Kidney glomerular epithelial cell (primary cell): ENCODE measurements around the gene ZSWIM3.
"Not testable (repeated sequence)": the region's sequence is repeated elsewhere in the genome, so short reads cannot be mapped to it uniquely, and the experiment has no call there.

ENCODE experiments used
- DNase-seq: peaks from one replicate; lab custom pipeline; 2025; lab: John Stamatoyannopoulos, UW

Gene ZSWIM3

DNA sequence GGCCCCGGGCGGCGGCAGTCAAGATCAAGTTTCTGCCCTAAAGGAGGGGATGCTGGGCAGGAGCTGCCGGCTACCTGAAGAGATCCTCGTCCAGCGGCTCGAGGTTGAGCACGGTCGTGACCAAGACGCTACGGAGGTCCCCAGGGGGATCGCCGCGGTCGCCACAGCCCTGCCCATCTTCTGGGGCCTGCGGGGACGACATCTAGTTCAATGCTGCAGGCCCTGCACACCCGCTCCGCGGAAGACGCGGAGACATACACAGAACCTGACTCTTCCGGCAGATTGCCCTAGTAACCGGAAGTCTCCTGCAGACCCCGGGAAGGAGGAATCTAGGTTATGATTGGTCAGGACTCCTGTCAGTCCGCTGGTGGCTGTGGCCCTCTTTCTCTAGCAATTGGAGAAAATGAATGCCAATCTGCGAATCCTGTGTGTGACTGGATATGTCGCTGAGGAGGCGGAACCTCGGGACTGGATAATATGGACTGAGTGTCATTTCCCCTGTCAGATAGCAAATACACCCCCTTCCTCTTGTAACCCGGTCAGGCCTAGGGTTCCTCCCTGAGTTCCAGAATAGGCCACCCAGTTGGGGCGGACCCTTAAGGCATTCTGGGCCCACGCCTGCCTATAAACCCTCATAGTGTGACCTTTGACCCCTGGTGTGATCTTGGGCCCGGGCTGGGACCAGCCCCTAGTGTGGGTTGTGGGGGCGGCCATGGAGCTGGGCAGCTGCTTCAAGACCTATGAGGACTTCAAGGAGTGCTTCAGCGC lies at the start of gene ZSWIM3, which contains the start of gene ACOT8:
ZSWIM3 (plus strand) TSS at position 501 of the 768 bp plus-strand sequence; CDS start at position 713, 212 bp downstream.
ACOT8 (minus strand) TSS at position 279 of the 768 bp plus-strand sequence; CDS start at position 202, 77 bp downstream.
- peak; percentile 100 for DNase-seq

DNA sequence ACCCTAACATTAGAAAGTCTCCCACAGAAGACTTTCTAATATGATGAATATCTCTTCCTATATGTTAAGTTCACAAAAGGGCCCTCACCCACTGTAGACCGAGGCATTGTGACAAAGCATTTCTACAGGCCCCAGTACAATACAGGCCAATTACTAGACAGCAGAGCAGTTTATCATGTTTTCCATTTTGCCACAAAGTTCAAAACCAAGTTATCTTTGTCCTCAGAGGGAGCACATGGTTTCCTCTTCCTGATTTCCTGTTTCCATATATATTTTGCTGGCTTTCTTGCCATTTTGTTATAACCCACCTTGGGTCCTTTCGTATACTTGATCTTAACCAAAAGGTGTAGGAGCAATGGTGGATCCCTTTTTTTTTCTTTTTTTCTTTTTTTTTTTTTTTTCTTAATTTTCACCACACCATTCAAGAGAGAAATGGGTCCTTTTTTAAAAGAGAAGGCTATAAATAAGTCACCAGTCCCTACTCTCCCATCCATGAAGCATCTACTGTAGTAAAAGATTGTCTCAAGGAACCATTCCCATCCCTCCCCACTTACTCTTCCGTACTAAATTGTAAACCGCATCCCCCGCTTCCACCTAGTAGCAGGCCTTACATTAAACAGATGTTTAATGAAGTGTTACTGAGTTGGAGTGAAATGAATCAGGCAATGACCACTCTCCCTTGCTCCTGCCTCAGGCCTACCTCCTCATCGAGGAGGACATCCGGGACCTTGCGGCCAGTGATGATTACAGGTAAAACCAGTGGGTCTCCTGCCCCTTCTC lies 47.0 kb upstream of the ZSWIM3 start:
- no peak for DNase-seq

GRCh38 chr20:45812157-45813005 lies 45.0 kb upstream of the ZSWIM3 start, which contains the start of gene UBE2C:
TSS of gene UBE2C (plus strand) at chr20:45812644. CDS start at chr20:45812696, 52 bp downstream.
- DNase-seq, result peak; percentile 93

DNA sequence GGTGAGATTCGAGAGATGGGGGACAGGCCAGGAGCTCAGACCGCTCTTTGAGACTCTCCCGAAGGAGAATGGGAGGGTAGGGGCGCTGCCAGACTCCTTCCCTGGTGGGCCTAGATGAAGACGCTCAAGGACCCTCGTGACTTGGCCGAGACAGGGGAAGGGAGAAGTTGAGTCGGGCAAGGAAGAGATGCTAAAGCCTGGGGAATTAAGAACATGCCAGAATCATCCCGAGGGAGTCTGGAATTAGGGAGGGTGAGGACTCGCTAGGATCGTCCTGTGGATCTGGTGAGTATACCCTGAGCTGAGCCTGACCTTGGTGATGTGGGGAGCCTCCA lies 44.4 kb upstream of the ZSWIM3 start:
- no peak for DNase-seq

- no peak for DNase-seq
These were observed 43.9 kb upstream of the ZSWIM3 start for GRCh38 chr20:45813489-45813888.

- DNase-seq, result no peak
These were observed 43.1 kb upstream of the ZSWIM3 start for GRCh38 chr20:45814314-45814713.

- DNase-seq, result no peak
These were observed 40.5 kb upstream of the ZSWIM3 start for GRCh38 chr20:45816951-45817350.

DNA sequence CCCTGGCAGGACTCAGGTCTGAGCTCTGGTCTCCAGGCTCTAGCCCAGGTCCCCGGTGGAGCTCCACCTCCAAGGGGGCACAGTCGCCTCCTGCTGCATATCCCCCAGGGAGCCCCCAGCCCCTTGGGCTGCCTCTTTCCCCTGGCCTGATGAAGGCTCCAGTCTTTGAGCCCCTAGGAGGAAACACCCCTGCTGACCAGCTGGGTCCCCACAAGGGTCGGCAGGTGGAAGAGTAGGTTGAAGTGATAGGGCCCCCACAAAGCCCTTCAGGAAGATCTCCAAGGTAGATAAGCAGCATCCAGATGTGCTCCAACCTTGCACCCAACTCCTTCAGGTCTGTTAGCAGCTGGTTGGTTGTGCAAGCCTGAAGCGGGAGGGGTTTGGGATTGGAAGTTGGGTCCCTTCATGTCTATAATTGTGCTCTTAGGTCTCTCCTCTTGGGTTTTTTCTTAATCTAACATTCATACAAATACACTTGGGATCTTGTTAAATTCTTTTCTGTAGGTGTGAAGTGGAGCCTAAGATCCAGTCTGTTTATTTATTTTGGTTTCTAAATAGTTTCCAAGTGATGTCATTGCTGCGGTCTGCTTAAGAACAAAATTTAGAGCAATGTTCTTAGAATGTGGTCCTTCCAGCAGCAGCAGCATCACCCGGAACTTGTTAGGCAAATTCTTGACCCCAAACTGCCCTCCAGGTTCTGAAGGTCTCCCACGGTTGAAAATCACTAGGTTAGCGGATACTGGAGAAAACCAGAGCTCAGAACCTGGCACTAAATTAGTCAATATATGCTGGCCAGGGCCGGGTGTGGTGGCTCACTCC lies 39.8 kb upstream of the ZSWIM3 start:
- DNase-seq, result peak; percentile 80

DNA sequence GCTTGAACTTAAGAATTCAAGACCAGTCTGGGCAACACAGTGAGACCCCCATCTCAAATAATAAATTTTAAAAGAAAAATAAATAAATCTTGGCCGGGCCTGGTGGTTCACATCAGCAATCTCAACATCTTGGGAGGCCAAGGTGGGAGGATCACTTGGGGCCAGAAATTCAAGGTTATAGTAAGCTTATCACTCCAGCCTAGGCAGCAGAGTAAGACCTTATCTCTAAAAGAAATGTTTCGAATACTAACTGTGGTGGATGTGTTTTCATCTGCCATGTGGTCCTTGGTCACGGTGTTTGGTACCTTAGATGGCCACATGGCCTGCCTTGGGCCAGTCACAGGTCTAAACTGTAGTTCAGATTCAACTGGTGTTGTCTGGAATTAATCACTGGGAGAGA lies 39.2 kb upstream of the ZSWIM3 start:
- no peak for DNase-seq

DNA sequence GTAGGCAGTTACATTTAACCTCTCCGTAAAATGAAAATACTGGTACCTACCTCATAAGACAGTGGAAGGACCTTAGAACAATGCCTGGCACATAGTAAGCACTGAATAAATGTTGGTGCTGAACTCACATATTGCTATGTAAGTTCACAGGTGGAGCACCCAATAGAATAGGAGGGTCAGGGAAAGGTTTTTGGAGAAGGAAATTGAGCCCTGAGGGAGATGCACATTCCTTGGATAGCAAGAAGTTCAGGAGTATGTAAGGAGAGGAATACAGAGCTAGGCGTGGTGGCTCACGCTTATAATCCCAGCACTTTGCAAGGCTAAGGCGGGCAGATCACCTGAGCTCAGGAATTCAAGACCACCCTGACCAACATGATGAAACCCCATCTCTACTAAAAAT lies 37.9 kb upstream of the ZSWIM3 start:
- no peak for DNase-seq

DNA sequence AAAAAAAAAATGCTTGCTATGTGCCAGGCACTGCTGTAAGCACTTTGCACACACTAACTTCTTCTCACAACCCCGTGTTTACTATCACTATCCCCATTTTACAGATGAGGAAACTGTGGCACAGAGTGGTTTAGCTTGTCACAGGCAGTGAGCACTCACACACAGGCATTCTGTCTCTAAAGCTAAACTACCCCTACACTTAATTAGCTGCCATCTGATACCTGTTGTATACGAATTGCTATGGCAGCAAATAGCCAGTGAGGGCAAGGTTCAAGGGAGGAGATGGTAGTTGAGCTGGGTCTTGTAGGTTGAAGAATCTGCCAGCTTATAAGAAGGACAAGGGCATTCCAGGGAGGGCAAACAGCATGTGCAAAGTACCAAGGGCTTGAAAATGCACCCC lies 35.5 kb upstream of the ZSWIM3 start:
- no peak for DNase-seq

- no peak for DNase-seq
These were observed 34.6 kb upstream of the ZSWIM3 start for GRCh38 chr20:45822857-45823256.

GRCh38 chr20:45823949-45824835 lies 33.2 kb upstream of the ZSWIM3 start:
- DNase-seq, result no peak

DNA sequence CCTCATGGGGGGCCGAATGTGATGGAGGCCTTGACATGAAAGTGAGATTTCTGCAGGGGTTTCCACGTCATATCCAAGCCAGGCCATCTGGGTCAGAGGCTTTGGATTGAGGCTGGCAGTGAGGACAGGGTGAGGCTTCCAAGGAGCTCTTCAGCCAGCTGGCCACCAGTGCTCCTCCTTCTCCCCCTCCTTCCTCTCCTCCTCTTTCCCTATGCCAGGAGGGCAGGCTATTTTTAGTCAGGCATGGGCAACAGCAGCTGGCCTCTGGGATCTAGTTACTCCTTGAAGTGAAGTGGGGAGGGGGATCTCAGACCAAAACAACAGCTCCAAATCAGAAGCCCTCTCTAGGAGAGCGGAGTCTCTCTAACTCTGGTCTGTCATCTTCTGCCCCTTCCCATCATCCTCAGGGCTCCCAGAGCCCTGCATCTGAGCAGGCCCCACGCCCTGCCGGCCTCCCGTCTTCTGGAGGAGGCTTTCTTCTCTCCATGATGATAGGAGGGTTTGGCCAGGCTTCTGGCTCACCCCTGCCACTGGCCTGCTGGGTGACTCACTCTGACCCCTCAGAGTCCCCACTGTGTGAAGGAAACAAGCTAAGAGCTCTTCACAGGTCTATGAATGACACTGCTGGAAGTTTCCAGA lies 30.9 kb upstream of the ZSWIM3 start:
- DNase-seq, result no peak

- no peak for DNase-seq
These were observed 30.3 kb upstream of the ZSWIM3 start, which contains the start of gene TNNC2 for GRCh38 chr20:45827030-45827652. TSS of gene TNNC2 (minus strand) at chr20:45827312. CDS start at chr20:45827248, 64 bp downstream.

DNA sequence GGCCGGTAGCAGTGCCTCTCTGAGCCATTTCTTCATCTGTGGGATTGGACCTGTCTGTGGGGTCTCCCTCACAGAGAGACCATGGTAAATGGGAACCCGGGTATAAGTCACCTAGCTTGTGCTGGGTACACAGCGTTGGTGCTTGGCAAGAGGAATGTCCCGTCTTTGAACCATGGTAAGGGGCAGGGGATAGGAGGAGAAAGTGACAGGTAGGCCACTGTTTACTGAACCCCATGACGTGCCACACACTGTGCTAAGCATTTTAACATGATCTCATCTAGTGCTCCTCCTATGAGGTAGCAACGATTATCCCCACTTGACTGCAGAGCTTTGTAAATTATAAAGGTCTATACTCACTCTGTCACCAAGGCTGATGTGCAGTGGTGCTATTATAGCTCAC lies 29.7 kb upstream of the ZSWIM3 start:
- DNase-seq, result no peak

- DNase-seq, result no peak
These were observed 28.8 kb upstream of the ZSWIM3 start for GRCh38 chr20:45828589-45828988.

DNA sequence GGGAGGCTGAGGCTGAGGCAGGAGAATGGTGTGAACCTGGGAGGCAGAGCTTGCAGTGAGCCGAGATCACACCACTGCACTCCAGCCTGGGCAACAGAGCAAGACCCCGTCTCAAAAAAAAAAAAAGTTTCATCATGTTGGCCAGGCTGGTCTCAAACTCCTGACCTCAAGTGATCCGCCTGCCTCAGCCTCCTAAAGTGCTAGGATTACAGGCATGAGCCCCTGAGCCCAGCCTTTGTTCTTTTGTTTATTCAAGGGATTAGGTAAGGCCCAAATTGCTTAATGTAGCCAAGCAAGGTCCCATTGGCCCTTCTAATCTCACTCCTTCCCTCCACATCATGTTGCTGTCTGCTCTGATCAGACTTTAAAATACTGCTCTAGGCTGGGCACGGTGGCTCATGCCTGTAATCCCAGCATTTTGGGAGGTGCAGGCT lies 27.7 kb upstream of the ZSWIM3 start:
- not testable (repeated sequence) for DNase-seq

GRCh38 chr20:45832619-45833018 lies 24.8 kb upstream of the ZSWIM3 start:
- no peak for DNase-seq
